DND-41 (cell line): ENCODE data around the gene FAM20C.

Source experiments
- CTCF ChIP-seq: IDR thresholded peaks from 2 replicates; pipeline ENCODE4 v1.5.1; 2012; ENCODE audit warnings: borderline replicate concordance, low read length, moderate library complexity, mild to moderate bottlenecking; ENCODE audit not compliant: poor library complexity, severe bottlenecking; ENCODE audit errors: extremely low read depth
- EZH2 ChIP-seq: IDR thresholded peaks from 3 replicates; pipeline ENCODE4 v1.6.1; 2012; ENCODE audit warnings: borderline replicate concordance, low read depth, mild to moderate bottlenecking, moderate library complexity, low read length, inconsistent platforms; ENCODE audit not compliant: severe bottlenecking

GRCh38 chr7:298743-299142 lies 106.4 kb downstream of the FAM20C start:
- TF ChIP-seq CTCF (no peak), EZH2 (no peak)
